Mammary epithelial cell (primary cell): ENCODE measurements around the gene CCIN.

ENCODE experiments used
- EZH2 ChIP-seq: IDR thresholded peaks from 2 replicates; pipeline ENCODE4 v1.6.1; 2012; ENCODE audit warnings: low read length, inconsistent platforms, borderline replicate concordance
- TF ChIP-seq, protein P1 (sequence below), 2 donors: IDR thresholded peaks in 1 of 2; conservative IDR thresholded peaks in 1 of 2; 2 replicates each; pipeline ENCODE4 v1.5.1; 2011 to 2012; ENCODE audit warnings: inconsistent platforms in 2 of 2, low read length in 2 of 2, mild to moderate bottlenecking in 2 of 2, control low read depth in 1 of 2, low read depth in 1 of 2; ENCODE audit not compliant: insufficient read depth in 1 of 2; ENCODE audit errors: extremely low read depth in 1 of 2

GRCh38 chr9:36147441-36148175, 21.6 kb upstream of the CCIN start:
- TF ChIP-seq, protein P1, sequence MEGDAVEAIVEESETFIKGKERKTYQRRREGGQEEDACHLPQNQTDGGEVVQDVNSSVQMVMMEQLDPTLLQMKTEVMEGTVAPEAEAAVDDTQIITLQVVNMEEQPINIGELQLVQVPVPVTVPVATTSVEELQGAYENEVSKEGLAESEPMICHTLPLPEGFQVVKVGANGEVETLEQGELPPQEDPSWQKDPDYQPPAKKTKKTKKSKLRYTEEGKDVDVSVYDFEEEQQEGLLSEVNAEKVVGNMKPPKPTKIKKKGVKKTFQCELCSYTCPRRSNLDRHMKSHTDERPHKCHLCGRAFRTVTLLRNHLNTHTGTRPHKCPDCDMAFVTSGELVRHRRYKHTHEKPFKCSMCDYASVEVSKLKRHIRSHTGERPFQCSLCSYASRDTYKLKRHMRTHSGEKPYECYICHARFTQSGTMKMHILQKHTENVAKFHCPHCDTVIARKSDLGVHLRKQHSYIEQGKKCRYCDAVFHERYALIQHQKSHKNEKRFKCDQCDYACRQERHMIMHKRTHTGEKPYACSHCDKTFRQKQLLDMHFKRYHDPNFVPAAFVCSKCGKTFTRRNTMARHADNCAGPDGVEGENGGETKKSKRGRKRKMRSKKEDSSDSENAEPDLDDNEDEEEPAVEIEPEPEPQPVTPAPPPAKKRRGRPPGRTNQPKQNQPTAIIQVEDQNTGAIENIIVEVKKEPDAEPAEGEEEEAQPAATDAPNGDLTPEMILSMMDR (conservative IDR thresholded peaks at IDR 0.05 in 1 of 2, IDR thresholded peaks at IDR 0.05 in 1 of 2; ENCODE audit: extremely low read depth in 1 of 2, insufficient read depth in 1 of 2, low read depth in 1 of 2, low read length in 2 of 2): no peak
- TF ChIP-seq EZH2: no peak
